K562 (cell line): ENCODE results near the gene SLC34A3. TPM values are rescaled to one million over a fixed set of nuclear protein-coding genes. Genes with fewer than 3 reads are reported as not detected.
A peak's percentile ranks its signal among the peaks of the same experiment; 100 is the strongest.

ENCODE experiments used
- DNMT1 ChIP-seq: fragments of 450-650 bp; IDR thresholded peaks from 2 replicates; pipeline ENCODE4 v1.6.1; 2016; ENCODE audit warnings: antibody characterized with exemption, mild to moderate bottlenecking
- ESRRB ChIP-seq: fragments of 250-450 bp; sonication (Bioruptor Pico); IDR thresholded peaks from 2 replicates; pipeline ENCODE4 v1.5.0; 2020; ENCODE audit warnings: mild to moderate bottlenecking, moderate library complexity, borderline replicate concordance
- GABPA ChIP-seq: fragments of 200-800 bp; sonication (Bioruptor generic); conservative IDR thresholded peaks from 2 replicates; pipeline ENCODE4 v1.6.1; 2016; ENCODE audit warnings: low read depth, missing genetic modification characterization, missing compliant biosample characterization
- HNRNPH1 ChIP-seq: fragments of 200-400 bp; formaldehyde crosslinking; optimal IDR thresholded peaks from 2 replicates; pipeline ENCODE3; 2017; ENCODE audit warnings: low read depth, mild to moderate bottlenecking, low read length, moderate library complexity
- IRF1 ChIP-seq: sonication (generic); formaldehyde crosslinking; IDR thresholded peaks from 2 replicates; pipeline ENCODE4 v1.8.0; 2022; ENCODE audit warnings: missing genetic modification reagents, mild to moderate bottlenecking, borderline replicate concordance
- MXI1 ChIP-seq: IDR thresholded peaks from 2 replicates; pipeline ENCODE4 v1.6.1; 2011; ENCODE audit warnings: low read depth, mild to moderate bottlenecking, improper control_type of control experiment, low read length
- TSC22D4 ChIP-seq: fragments of 450-650 bp; IDR thresholded peaks from 2 replicates; pipeline ENCODE4 v1.6.1; 2016; ENCODE audit warnings: missing genetic modification characterization, missing biosample characterization, control low read depth
- UBTF ChIP-seq, 2 experiments: IDR thresholded peaks; 2 replicates each; pipeline ENCODE4 v1.6.1; 2012; ENCODE audit warnings: improper control_type of control experiment in 2 of 2, low read depth in 2 of 2, low read length in 2 of 2, borderline replicate concordance in 1 of 2
- ZC3H11A ChIP-seq: IDR thresholded peaks from 2 replicates; pipeline ENCODE4 v1.6.1; 2012; ENCODE audit warnings: low read depth, low read length, improper control_type of control experiment
- ZFX ChIP-seq: sonication (generic); formaldehyde crosslinking; IDR thresholded peaks from 2 replicates; pipeline ENCODE4 v1.8.0; 2022; ENCODE audit warnings: mild to moderate bottlenecking, missing genetic modification reagents, moderate library complexity
- ZNF280B ChIP-seq: fragments of 250-450 bp; sonication (Bioruptor Pico); IDR thresholded peaks from 2 replicates; pipeline ENCODE4 v1.5.1; 2021; ENCODE audit warnings: mild to moderate bottlenecking
- ZNF407 ChIP-seq: fragments of 450-650 bp; IDR thresholded peaks from 2 replicates; pipeline ENCODE4 v1.6.1; 2016; ENCODE audit warnings: low read depth
- ZNF668 ChIP-seq: fragments of 250-450 bp; sonication (Bioruptor Pico); IDR thresholded peaks from 2 replicates; pipeline ENCODE4 v1.8.0; 2022; ENCODE audit warnings: mild to moderate bottlenecking, inconsistent platforms
- polyA plus RNA-seq, 8 experiments: library from polyadenylated mRNA; depleted of rRNA in 4 of 8; stranded (reverse) in 5 of 8; unstranded in 3 of 8; fragments of >200 nt; fragmentation: Nextera tagmentation in 2 of 8; fragmentation: Illumina TruSeq in 1 of 8; extraction: Ambion mirVana in 2 of 8; extraction: Trizol in 1 of 8; gene quantifications; 2 replicates each; pipeline versions ENCODE4 v1.2.1 to v1.2.3, GENCODE V29; 2011 to 2014; ENCODE audit warnings: inconsistent platforms in 1 of 8, missing spikeins in 1 of 8
- total RNA-seq, 7 experiments: library from RNA; depleted of rRNA in 6 of 7; stranded (reverse); fragments of >200 nt in 6 of 7; fragmentation: Illumina TruSeq in 2 of 7; extraction: Trizol in 2 of 7; gene quantifications; 2 replicates each; pipeline versions ENCODE4 v1.2.1 to v1.2.3, GENCODE V29; 2011 to 2021; ENCODE audit warnings: low replicate concordance in 1 of 7

The SLC34A3 gene
- total and polyA plus RNA-seq, 9 of the 15 experiments (the other 6 are each of a cell fraction or from before 2014, with no cell fraction given), result not detected

- peak; percentile 40 to 57 for TF ChIP-seq UBTF (IDR thresholded peaks at IDR 0.05; ENCODE audit: borderline replicate concordance in 1 of 2, low read depth in 2 of 2, low read length in 2 of 2)
- peak; percentile 30; the same call in 1 of the 2 replicates for TF ChIP-seq ZFX (CRISPR knock-in tag)
- TF ChIP-seq ZC3H11A, result no peak
- no peak for TF ChIP-seq ESRRB (CRISPR knock-in tag)
- no peak for TF ChIP-seq MXI1
- no peak for TF ChIP-seq ZNF407
- no peak for TF ChIP-seq ZNF280B (CRISPR knock-in tag)
- TF ChIP-seq GABPA (tag), result peak; percentile 84
- TF ChIP-seq DNMT1, result no peak
- no peak for TF ChIP-seq HNRNPH1
- TF ChIP-seq ZNF668 (CRISPR knock-in tag), result peak; percentile 26; the same call in 1 of the 2 replicates
- TF ChIP-seq TSC22D4, result no peak
- TF ChIP-seq IRF1 (CRISPR knock-in tag), result no peak
Observed at GRCh38 chr9:137200311-137201204, 30.1 kb upstream of the SLC34A3 start, which contains the start of gene TPRN (continued).
